HuH-7.5 (cell line): Measurements from ENCODE around the gene SMIM44.
"Not testable (repeated sequence)": the region's sequence is repeated elsewhere in the genome, so short reads cannot be mapped to it uniquely, and the experiment has no call there.

Experiments
- DNase-seq: peaks from one replicate; pipeline ENCODE4 v3.0.0; 2011; ENCODE audit warnings: low spot score

The SMIM44 gene

DNA sequence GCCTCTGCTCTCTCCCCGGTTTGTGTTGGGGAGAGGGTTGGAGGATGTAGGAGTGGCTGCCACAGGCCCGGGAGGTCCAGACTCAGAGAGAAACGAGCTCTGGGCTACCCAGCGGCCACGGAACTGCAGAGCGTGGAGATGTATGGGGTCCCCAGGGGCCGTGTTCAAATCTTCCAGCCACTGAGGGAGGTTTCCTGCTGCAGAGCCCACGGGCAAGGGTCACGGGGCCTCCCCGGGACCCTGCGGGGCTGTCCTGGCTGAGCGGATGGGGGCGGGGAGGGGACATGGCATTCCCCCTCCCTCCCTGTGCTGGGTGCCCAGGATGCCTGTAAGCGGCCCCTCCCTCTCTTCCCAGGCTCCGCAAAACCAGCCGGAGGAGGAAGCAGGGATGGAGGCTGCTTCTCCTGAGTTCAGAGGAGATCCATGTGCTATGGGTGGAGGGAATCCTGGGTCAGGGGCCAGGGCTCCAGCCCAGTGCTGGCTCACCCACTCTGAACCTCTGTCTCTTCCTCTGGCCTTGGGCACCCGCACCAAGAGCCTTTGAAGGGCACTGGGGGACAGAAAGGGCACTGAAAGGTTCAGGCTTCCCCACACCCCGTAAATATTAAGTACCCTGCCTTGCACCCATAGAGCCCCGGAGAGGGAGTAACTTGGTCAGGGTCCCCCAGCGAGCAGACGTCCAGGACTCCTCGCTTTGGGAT is 25.6 kb downstream of the SMIM44 start:
- DNase-seq: no peak

GRCh38 chr19:3456925-3457527 is 26.2 kb downstream of the SMIM44 start:
- no peak for DNase-seq

DNA sequence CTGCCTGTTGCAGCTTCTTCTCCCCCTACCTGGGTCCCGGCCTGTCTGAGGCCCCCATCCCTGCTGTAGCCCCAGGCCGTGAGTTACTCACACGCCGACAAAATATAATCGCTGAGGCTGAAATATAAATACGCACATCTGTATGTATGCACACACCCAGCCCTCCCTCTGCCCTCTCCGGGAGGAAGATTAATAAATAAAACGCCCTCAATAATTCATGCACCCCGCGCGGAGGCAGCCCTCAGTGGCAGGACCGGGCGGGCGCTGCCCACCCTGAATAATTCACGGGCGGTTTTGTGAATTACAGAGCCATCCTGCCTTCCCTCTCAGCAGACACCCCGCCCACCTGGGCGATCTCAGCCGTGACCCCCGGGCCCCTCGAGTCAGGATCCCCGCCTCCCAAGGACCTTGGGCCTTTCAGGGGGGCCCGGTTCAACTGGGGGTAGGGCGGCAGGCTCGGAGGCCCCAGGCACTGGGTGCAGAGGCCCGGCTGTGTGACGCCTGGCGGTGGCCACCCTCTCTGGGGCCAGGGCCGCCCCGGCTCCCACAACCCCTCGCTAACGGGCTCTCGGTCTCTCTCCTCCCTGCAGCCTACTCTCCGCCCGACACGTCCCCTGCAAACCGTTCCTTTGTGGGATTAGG is 27.2 kb downstream of the SMIM44 start:
- DNase-seq: no peak

- no peak for DNase-seq
Observed at GRCh38 chr19:3455393-3455955, 27.8 kb downstream of the SMIM44 start.

DNA sequence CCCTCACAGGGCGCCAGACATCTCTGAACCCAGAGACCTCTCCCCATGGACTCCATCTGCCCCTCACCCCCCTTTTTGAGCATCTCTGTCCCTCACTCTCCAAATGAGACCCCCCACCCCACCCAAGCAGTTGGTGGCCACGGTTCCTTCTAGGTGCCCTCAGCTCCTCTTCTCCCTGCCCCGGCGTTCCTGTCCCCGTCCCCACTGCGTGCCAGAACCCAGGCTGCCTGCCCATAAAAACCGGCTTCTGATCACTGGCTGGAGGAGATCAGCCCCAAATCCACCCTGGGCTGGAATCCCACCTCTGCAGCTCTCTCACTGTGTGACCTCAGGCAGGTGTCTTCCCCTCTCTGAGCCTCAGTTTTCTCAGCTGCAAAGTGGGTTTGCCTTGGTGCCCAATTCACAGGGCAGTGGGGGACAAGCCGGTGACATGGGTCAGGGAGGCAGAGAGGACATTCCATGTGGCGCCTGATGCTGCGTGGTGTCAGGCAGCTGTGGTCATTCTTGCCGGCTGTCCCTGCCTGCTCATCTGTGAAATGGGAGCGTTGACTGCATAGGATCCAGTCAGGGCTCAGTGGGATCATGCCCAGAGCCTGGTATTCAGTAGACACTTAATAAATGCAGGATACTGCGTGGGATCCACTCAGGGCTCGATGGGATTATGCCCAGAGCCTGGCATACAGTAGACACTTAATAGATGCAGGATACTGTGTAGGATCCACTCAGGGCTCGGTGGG is 28.4 kb downstream of the SMIM44 start:
- DNase-seq: no peak

GRCh38 chr19:3453840-3454239 is 29.4 kb downstream of the SMIM44 start:
- DNase-seq: no peak

DNA sequence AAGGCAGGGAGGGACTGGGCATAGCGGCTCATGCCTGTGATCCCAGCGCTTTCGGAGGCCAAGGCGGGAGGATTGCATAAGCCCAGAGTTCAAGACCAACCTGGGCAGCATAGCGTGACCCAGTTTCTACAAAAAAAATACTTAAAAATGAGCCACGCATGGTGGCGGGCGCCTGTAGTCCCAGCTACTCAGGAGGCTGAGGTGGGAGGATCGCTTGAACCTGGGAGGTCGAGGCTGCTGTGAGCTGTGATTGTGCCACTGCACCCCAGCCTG is 30.4 kb downstream of the SMIM44 start:
- DNase-seq: not testable (repeated sequence)

GRCh38 chr19:3452171-3452941 is 30.9 kb downstream of the SMIM44 start:
- no peak for DNase-seq

DNA sequence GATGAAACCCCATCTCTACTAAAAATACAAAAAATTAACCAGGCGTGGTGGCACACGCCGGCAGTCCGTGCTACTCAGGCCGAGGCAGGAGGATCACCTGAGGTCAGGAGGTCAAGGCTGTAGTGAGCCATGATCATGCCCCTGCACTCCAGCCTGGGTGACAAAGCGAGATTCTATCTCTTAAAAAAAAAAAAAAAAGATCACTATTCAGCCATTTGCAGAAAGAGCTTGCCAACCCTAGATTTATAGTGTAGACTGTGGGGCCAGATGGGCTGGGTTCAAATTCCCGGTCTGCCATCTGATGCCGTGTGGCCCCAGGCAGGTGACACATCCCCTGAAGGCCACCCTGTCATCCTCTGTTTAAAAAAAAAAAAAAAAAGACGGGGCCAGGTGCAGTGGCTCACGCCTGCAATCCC is 31.8 kb downstream of the SMIM44 start:
- no peak for DNase-seq

- no peak for DNase-seq
Observed at GRCh38 chr19:3450796-3451411, 32.3 kb downstream of the SMIM44 start.

DNA sequence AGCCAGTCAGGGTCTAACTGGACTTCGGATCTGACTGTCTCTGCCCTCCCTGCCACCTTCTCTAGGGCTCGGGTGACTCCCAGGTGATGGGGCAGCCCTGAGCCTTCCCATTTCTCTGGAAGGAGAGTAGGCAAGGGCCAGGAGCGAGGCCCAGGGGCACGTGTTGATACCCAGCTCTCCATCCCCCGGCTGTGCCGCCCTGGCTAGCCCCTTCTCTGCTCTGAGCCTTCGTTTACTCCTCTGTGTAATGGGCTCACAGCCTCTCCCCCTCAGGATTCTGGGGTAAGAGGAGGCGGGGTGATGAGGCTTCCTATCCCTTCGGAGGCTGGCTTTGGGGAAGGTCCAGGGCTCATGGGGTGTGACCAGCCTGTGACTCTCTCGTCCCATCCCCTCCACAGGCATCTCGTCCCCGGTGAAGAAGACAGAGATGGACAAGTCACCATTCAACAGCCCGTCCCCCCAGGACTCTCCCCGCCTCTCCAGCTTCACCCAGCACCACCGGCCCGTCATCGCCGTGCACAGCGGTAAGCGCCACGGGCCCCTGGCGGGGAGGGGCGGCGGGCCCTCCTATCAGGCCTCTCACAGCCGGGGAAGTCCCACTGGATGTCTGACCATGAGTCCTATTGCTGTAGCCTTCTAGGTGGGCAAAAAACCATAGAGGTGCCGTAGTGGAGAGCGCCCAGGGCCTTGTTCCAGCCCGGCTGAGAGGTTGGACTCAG is 34.5 kb downstream of the SMIM44 start:
- DNase-seq: no peak

- not testable (repeated sequence) for DNase-seq
Observed at GRCh38 chr19:3446657-3447056, 36.6 kb downstream of the SMIM44 start.

DNA sequence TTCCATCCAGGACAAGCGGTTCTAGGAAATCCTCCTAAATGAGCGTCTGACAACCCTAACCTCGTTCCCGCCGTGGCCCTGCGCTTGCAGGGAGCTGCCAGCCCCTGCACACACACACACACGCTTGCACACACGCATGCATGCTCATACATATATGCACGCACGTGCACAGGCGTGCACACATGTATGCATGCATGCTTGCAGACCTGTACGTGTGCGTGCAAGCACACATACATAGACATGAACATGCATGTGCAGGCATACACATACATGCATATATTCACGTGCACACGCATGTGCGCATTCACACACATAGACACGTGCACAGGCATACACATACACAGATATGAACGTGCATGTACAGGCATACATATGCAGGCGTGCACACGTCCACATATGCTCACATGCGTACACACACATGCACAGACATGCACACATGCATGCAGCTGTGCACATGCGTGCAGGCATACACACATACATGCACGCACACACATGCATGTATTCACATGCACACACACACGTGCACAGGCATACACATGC is 38.5 kb downstream of the SMIM44 start:
- DNase-seq: no peak

DNA sequence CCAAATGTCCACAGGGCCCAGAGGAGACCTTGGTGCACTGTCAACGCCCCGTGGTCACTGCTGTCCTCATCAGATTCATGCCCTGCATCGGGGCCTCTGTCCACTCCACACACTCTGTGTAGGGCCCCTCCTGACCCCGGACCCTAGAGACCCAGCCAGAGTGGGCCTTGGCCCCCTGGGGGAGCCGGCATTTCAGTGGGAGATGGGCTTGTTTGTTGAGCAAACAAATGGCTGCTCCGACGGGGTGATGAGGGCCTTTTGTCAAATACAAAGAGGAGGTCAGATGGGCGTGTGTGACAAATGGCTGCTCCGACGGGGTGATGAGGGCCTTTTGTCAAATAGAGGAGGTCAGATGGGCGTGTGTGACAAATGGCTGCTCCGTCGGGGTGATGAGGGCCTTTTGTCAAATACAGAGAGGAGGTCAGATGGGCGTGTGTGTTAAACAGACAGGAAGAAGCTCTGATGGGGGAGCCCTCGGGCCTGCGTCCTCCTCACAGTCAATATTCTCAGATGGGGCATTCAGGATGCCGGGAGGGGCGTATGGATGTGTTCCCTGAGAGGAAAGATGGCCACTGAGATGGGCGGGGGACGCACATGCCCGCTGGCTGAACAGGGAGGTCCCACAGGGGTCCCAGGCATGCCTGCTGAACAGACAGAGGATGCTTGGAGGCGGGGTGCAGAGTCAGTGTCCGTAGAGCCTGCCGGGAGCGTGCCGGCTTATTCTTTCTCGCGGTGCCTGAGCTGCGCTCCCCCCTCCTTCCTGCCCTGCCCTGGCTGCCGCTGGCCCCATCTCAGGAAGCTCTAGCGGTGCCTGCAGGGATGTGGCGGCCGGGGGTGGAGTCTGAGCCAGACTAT is 39.2 kb downstream of the SMIM44 start:
- DNase-seq: no peak

GRCh38 chr19:3442487-3443071 is 40.7 kb downstream of the SMIM44 start:
- no peak for DNase-seq

DNA sequence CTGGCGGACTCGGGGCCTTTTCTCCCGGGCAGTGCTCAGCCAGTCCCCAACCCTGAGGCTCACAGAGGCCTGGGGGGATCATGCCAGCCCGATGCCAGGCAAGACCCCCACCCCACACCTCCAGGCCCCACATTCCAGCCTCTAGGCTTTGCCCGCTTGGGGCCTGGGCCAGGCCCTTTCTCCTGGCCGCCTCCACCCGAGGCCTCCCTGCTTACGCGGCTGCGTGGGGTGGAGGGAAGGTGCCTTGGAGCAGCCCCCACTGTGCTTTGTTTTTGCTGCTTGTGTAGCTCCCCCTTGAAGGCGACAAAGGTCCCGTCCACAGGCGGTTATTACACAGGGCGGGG is 41.3 kb downstream of the SMIM44 start:
- DNase-seq: no peak

DNA sequence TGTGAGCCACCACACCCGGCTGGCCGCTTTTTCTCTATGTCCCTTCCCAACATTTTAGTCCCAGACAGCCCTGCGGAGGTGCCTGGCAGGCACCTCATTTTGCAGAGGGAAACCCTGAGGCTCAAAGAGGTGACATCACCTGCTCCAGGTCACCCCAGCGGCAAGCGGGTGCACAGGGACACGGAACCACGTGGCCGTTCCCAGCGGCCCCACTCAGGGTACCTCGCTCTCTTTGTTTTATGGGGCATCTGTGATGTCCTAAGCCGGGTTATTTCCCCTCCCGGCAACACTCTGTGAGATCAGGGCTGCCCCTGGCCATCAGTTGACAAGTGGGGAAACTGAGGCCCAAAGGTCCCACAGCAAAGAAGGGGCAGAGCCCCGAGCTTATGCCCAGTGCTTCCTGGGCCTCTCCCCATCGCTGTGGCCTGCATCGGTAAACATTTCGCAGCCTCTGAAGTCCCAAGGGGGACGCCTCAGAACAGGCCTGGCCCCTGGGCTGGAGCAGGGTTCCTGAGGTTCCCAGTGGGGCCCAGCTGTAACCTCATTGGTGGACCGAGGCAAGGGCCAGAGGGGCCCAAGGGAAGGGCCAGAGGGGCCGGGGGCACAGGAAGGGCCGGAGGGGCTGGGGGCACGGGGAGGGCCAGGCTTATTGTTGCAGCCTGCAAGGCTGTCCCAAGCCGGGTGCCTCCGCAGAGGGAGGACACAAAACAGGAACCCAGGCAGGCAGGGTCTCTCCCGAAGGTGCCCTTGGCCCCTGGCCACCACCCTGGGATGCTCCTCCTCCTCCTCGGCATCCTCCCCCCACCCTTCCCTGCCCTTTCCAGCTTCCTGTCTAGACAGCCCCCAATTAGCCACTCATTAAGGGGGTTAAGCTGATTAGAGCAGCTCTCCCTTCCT is 41.9 kb downstream of the SMIM44 start:
- DNase-seq: no peak

DNA sequence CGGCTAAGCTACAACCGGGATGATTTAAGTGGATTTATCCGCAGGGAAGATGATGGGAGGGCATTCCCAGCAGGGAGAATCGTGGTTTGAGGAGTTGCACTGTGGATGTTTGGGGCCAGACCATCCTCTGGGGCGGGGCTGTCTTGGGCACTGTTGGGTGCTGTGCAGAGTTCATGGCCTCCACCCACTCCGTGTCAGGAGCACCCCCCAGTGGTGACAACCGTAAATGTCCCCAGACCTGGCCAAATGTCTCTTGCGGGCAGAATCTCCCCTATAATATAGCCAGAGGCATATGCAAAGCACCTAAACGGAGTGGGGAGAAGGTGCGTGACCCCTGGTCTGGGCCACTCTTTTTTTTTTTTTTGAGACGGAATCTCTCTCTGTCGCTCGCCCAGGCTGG is 43.2 kb downstream of the SMIM44 start:
- peak; percentile 95 for DNase-seq
